ENCODE results near the gene PET117.

DNA sequence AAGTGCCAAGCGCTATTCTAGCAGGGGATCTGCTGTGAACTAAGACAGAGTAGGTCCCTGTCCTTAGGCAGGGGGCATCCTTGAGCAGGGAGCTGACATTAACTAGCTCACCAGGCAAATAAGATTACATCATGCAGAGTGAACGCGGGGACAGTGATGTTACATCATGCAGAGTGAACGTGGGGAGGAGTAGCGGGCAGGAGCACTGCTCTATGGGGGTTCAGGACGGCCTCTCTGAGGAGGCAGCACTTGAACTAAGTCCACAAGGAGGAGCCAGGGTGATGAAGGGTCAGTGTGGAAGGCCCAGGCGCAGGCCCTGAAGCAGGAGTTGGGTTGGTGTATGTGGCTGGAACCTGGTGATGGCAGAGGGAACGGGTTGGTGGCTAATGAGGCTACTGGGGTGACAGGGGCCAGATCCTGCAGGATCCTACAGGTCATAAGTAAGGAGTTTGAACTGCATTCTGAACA, 38.7 kb downstream of the PET117 start:
- TF ChIP-seq ZNF565 (CRISPR knock-in tag; conservative IDR thresholded peaks at IDR 0.05; ENCODE audit: low read depth): no peak
- TF ChIP-seq ZFP3 (CRISPR knock-in tag; IDR thresholded peaks at IDR 0.05): no peak
